C4-2B (cell line): Measurements from ENCODE around the gene PPARD.

Experiments used
- CTCF ChIP-seq: fragments of 450-650 bp; conservative IDR thresholded peaks from 2 replicates; pipeline ENCODE4 v1.5.1; 2017; ENCODE audit warnings: mild to moderate bottlenecking
- ZFX ChIP-seq: fragments of 450-650 bp; IDR thresholded peaks from 2 replicates; pipeline ENCODE4 v1.6.1; 2017

DNA sequence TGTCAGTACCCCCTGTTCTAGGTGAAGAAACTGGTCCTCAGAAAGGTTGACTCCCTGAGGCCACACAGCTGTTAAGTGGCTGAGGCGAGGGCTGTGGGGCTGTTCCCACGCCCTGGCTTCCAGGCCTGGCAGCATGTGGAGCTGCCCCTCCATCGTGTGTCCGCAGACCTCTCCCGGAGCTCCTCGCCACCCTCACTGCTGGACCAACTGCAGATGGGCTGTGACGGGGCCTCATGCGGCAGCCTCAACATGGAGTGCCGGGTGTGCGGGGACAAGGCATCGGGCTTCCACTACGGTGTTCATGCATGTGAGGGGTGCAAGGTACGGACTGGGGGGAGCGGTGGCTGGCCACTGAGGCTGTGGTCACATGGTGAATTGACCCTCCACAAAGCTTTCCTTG lies 77.6 kb downstream of the PPARD start:
- no peak for TF ChIP-seq CTCF
- TF ChIP-seq ZFX, result no peak
